Peyer's patch (tissue), 4 donors: Measurements from ENCODE around the gene ALDH1L1.

ENCODE experiments used
- POLR2A ChIP-seq, 2 donors: fragments of 450-650 bp; IDR thresholded peaks; one replicate each; pipeline ENCODE4 v1.5.1; 2017; ENCODE audit warnings: antibody characterized with exemption in 2 of 2, mild to moderate bottlenecking in 2 of 2, moderate library complexity in 2 of 2
- TF ChIP-seq, protein P1 (sequence below), 6 experiments: fragments of 450-650 bp in 4 of 6; fragments of 200-600 bp in 2 of 6; sonication (generic) in 1 of 6; IDR thresholded peaks; one replicate each; pipeline ENCODE4 v1.5.1; 2017 to 2019; ENCODE audit warnings: antibody characterized with exemption in 6 of 6, mild to moderate bottlenecking in 3 of 6, moderate library complexity in 1 of 6

DNA sequence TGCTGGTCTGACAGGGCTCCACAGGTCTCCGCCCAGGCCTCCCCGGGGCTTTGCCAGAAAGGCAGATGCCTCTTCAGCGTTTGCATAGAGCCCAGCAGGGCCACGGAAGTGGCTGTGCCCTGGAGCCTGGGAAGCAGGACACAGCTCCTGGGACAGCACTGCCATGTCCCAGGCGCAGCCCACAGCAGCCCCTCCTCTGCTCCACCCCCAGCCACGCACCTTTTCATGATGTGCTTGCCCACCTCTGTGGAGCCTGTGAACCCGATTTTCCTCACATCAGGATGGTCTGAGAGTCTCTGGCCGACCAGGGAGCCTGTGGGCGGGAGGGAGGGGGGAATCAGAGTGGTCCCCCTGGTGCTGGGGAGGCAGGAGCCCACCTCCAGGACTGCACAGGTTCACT is 62.6 kb downstream of the ALDH1L1 start:
- TF ChIP-seq, protein P1, sequence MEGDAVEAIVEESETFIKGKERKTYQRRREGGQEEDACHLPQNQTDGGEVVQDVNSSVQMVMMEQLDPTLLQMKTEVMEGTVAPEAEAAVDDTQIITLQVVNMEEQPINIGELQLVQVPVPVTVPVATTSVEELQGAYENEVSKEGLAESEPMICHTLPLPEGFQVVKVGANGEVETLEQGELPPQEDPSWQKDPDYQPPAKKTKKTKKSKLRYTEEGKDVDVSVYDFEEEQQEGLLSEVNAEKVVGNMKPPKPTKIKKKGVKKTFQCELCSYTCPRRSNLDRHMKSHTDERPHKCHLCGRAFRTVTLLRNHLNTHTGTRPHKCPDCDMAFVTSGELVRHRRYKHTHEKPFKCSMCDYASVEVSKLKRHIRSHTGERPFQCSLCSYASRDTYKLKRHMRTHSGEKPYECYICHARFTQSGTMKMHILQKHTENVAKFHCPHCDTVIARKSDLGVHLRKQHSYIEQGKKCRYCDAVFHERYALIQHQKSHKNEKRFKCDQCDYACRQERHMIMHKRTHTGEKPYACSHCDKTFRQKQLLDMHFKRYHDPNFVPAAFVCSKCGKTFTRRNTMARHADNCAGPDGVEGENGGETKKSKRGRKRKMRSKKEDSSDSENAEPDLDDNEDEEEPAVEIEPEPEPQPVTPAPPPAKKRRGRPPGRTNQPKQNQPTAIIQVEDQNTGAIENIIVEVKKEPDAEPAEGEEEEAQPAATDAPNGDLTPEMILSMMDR (IDR thresholded peaks at IDR 0.05), result no peak
- no peak for TF ChIP-seq POLR2A (IDR thresholded peaks at IDR 0.05)
